PC-9 (cell line): Measurements from ENCODE around the gene EFCAB11.

Experiments used
- CTCF ChIP-seq: fragments of 200-600 bp; sonication (generic); conservative IDR thresholded peaks from 2 replicates; pipeline ENCODE4 v1.6.1; 2017; ENCODE audit warnings: mixed run types, antibody characterized with exemption, mild to moderate bottlenecking, moderate library complexity
- EZH2 ChIP-seq: fragments of 200-600 bp; sonication (generic); IDR thresholded peaks from 2 replicates; pipeline ENCODE4 v1.8.0; 2017; ENCODE audit warnings: antibody characterized with exemption, low read depth

GRCh38 chr14:89924268-89924667, 30.3 kb downstream of the EFCAB11 start:
- TF ChIP-seq CTCF: no peak
- TF ChIP-seq EZH2: no peak
